ENCODE data around the gene TUBB3. TPM values are rescaled to one million over a fixed set of nuclear protein-coding genes. Genes with fewer than 3 reads are reported as not detected.

The TUBB3 gene
- total RNA-seq, 1 donor from 2014 or later = 459 TPM

DNA sequence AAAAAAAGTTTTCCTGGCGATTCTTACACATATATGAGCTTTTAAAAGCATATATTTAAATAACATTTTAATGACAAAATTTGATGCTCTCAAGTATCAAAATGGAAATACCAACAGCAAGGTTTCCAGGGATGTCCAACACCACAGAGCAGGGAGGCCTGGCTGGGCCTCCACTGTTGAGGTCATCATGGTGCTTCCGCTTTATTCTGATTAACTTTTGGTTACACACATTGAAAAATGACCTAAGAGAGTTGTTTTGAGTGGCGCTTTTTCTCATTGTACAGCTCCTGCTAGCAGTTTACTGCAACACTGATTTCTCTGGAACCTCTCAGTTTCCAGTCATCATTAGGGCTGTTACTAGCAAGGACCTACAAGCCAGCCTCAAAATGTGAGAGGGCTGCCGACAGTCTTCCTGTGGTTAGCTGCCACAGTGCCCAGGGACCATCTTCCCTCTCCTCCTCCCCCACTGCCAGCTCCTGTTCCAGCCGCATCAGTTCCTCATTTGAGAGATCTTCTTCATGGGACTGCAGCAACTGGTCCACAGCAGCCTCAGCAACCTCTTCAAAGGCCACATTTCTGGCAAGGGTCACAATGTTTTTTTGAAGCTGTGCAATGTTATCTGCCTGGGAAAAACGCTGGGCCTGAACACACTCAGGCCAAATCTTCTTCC, 46.7 kb downstream of the TUBB3 start:
- FAIRE-seq (no peak), DNase-seq (ENCODE audit: low read depth) (no peak)
- H3K9ac ChIP-seq (ENCODE audit: low read length) = no peak overlapping the region
- H3K27me3 ChIP-seq (ENCODE audit: insufficient read depth, low read length) = no peaks in the 10 kb centered on the region
- H4K20me1 ChIP-seq (ENCODE audit: insufficient read depth, low read length) = peaks cover 3% of the 10 kb centered on the region
- peaks cover 13% of the 10 kb centered on the region for H3K9me3 ChIP-seq (ENCODE audit: insufficient read depth, low read depth, low read length)
- H2AFZ ChIP-seq (ENCODE audit: low read depth, low read length) = no peak overlapping the region
- no peak overlapping the region for H3K4me3 Mint-ChIP-seq (ENCODE audit: unreplicated experiment)
- H3K36me3 Mint-ChIP-seq (ENCODE audit: low read depth, unreplicated experiment) = peaks cover 23% of the 10 kb centered on the region
- no peak overlapping the region for H3K4me2 ChIP-seq (ENCODE audit: low read length)
- H3K27me3 Mint-ChIP-seq (ENCODE audit: low read depth, unreplicated experiment) = no peaks in the 10 kb centered on the region
- H3K27ac ChIP-seq (ENCODE audit: low read depth, low read length) = no peak overlapping the region
- peaks cover 45% of the 10 kb centered on the region for H3K79me2 ChIP-seq (ENCODE audit: insufficient read depth, low read length)
- peaks cover 11% of the 10 kb centered on the region for H3K9me3 Mint-ChIP-seq (ENCODE audit: unreplicated experiment)
- no peak for TF ChIP-seq EZH2 (IDR thresholded peaks at IDR 0.05; ENCODE audit: insufficient read depth, low read length)
- no peak for TF ChIP-seq CTCF (IDR thresholded peaks at IDR 0.05; ENCODE audit: insufficient read depth, low read depth, low read length)
- no peak overlapping the region for H3K27ac Mint-ChIP-seq (ENCODE audit: unreplicated experiment)
- peaks cover 13% of the 10 kb centered on the region for H3K4me1 Mint-ChIP-seq (ENCODE audit: low read depth, unreplicated experiment)
- peaks cover 20% of the 10 kb centered on the region for H3K4me1 ChIP-seq (ENCODE audit: insufficient read depth, low read length)
- no peak overlapping the region for H3K4me3 ChIP-seq (ENCODE audit: insufficient read depth, low read depth, low read length)
- H3K36me3 ChIP-seq (ENCODE audit: insufficient read depth, low read length) = no peaks in the 10 kb centered on the region

- Mint-ChIP-seq H3K27ac (ENCODE audit: unreplicated experiment) (peak overlapping the region; percentile 58), H3K9me3 (ENCODE audit: unreplicated experiment) (peaks cover 11% of the 10 kb centered on the region), H3K36me3 (ENCODE audit: low read depth, unreplicated experiment) (peaks cover 18% of the 10 kb centered on the region), H3K4me3 (ENCODE audit: unreplicated experiment) (peak overlapping the region; percentile 83), H3K4me1 (ENCODE audit: low read depth, unreplicated experiment) (peaks cover 14% of the 10 kb centered on the region), H3K27me3 (ENCODE audit: low read depth, unreplicated experiment) (no peaks in the 10 kb centered on the region)
- H3K4me3 ChIP-seq (ENCODE audit: insufficient read depth, low read depth, low read length) = peak overlapping the region; percentile 86
- H3K27ac ChIP-seq (ENCODE audit: low read depth, low read length) = peak overlapping the region; percentile 83
- H3K36me3 ChIP-seq (ENCODE audit: insufficient read depth, low read length) = peaks cover 4% of the 10 kb centered on the region
- H3K9ac ChIP-seq (ENCODE audit: low read length) = peak overlapping the region; percentile 95
- H2AFZ ChIP-seq (ENCODE audit: low read depth, low read length) = peak overlapping the region; percentile 82
- peaks cover 20% of the 10 kb centered on the region for H3K4me1 ChIP-seq (ENCODE audit: insufficient read depth, low read length)
- peak overlapping the region; percentile 93 for H3K4me2 ChIP-seq (ENCODE audit: low read length)
- H3K27me3 ChIP-seq (ENCODE audit: insufficient read depth, low read length) = no peaks in the 10 kb centered on the region
- H3K9me3 ChIP-seq (ENCODE audit: insufficient read depth, low read depth, low read length) = peaks cover 13% of the 10 kb centered on the region
- H4K20me1 ChIP-seq (ENCODE audit: insufficient read depth, low read length) = peaks cover 15% of the 10 kb centered on the region
- no peak for DNase-seq (ENCODE audit: low read depth)
- H3K79me2 ChIP-seq (ENCODE audit: insufficient read depth, low read length) = peaks cover 62% of the 10 kb centered on the region
- TF ChIP-seq EZH2 (IDR thresholded peaks at IDR 0.05; ENCODE audit: insufficient read depth, low read length) (no peak), CTCF (IDR thresholded peaks at IDR 0.05; ENCODE audit: insufficient read depth, low read depth, low read length) (no peak)
- no peak for FAIRE-seq
Observed at GRCh38 chr16:89971495-89972243, 48.5 kb downstream of the TUBB3 start.
